Measurements from ENCODE around the gene SRMS.

DNA sequence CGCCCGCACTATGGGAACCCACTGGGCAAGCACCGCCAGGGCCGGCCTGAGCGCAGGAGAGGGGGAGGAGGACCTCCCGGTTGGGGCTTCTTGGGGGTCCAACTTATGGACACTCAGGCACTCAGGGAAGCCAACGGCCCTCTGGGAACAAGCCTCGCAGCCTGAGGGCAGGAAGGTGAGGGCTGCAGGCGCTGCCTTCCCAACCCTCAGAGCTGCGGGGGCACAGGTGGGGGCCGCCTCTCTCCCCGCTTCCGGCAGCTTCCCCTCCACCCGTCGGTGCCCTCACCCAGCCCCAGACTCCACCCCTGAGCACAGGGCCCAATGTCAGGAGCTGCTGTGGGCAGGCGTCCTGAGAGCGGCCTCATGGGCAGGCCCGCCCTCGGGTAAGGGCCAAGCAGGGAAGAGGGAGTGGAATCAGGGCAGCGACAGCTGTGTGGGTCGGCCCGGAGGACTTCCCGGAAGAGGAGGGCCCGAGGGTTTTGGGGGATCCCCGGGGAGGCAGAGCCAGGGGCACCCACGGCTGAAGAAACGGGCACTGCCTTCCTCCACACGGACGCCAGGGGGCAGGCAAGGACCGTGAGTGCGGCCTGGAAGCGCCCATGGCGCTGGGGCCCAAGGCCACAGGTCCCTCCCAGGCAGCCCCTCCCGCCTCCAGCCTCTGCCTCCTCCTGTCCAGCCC lies 9.9 kb downstream of the SRMS start:
- TF ChIP-seq CTCF (CRISPR knock-in tag; IDR thresholded peaks at IDR 0.05) (peak; percentile 99), SP1 (IDR thresholded peaks at IDR 0.05) (no peak), SP1 (CRISPR knock-in tag; IDR thresholded peaks at IDR 0.05) (peak; percentile 80; the same call in 1 of the 2 replicates), SSRP1 (CRISPR knock-in tag; IDR thresholded peaks at IDR 0.05) (peak; percentile 25; the same call in 1 of the 2 replicates), EZH2 (conservative IDR thresholded peaks at IDR 0.05; ENCODE audit: low read depth, low read length) (no peak), ZNF407 (CRISPR knock-in tag; IDR thresholded peaks at IDR 0.05; ENCODE audit: not compliant biosample characterization) (peak; percentile 85), ZNF570 (CRISPR knock-in tag; IDR thresholded peaks at IDR 0.05; ENCODE audit: borderline replicate concordance) (no peak), SYNCRIP (IDR thresholded peaks at IDR 0.05; ENCODE audit: insufficient read depth, low read depth, low read length) (no peak), ZNF274 (CRISPR knock-in tag; IDR thresholded peaks at IDR 0.05) (peak; percentile 84; the same call in 1 of the 2 replicates), TCF12 (IDR thresholded peaks at IDR 0.05) (no peak), TCF12 (CRISPR knock-in tag; IDR thresholded peaks at IDR 0.05) (no peak), MAFG (CRISPR knock-in tag; IDR thresholded peaks at IDR 0.05) (no peak), ZNF281 (CRISPR knock-in tag; IDR thresholded peaks at IDR 0.05; ENCODE audit: borderline replicate concordance) (no peak)
- TF ChIP-seq, protein P1, sequence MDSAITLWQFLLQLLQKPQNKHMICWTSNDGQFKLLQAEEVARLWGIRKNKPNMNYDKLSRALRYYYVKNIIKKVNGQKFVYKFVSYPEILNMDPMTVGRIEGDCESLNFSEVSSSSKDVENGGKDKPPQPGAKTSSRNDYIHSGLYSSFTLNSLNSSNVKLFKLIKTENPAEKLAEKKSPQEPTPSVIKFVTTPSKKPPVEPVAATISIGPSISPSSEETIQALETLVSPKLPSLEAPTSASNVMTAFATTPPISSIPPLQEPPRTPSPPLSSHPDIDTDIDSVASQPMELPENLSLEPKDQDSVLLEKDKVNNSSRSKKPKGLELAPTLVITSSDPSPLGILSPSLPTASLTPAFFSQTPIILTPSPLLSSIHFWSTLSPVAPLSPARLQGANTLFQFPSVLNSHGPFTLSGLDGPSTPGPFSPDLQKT (CRISPR knock-in tag; IDR thresholded peaks at IDR 0.05; ENCODE audit: borderline replicate concordance), result no peak; the same call in 1 of the 2 replicates
- TF ChIP-seq, protein P2, sequence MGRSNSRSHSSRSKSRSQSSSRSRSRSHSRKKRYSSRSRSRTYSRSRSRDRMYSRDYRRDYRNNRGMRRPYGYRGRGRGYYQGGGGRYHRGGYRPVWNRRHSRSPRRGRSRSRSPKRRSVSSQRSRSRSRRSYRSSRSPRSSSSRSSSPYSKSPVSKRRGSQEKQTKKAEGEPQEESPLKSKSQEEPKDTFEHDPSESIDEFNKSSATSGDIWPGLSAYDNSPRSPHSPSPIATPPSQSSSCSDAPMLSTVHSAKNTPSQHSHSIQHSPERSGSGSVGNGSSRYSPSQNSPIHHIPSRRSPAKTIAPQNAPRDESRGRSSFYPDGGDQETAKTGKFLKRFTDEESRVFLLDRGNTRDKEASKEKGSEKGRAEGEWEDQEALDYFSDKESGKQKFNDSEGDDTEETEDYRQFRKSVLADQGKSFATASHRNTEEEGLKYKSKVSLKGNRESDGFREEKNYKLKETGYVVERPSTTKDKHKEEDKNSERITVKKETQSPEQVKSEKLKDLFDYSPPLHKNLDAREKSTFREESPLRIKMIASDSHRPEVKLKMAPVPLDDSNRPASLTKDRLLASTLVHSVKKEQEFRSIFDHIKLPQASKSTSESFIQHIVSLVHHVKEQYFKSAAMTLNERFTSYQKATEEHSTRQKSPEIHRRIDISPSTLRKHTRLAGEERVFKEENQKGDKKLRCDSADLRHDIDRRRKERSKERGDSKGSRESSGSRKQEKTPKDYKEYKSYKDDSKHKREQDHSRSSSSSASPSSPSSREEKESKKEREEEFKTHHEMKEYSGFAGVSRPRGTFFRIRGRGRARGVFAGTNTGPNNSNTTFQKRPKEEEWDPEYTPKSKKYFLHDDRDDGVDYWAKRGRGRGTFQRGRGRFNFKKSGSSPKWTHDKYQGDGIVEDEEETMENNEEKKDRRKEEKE (IDR thresholded peaks at IDR 0.05), result no peak
- TF ChIP-seq, protein P3, sequence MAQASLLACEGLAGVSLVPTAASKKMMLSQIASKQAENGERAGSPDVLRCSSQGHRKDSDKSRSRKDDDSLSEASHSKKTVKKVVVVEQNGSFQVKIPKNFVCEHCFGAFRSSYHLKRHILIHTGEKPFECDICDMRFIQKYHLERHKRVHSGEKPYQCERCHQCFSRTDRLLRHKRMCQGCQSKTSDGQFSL (CRISPR knock-in tag; IDR thresholded peaks at IDR 0.05), result peak; percentile 91
